Hematopoietic multipotent progenitor cell treated with erythropoietin and hydrocortisone succinate and interleukin-3 and kit ligand, for 8 days (in vitro differentiated cells): Measurements from ENCODE around the gene VTI1A.

ENCODE experiments used
- DNase-seq: peaks from one replicate; pipeline ENCODE4 v3.0.0-alpha.2; 2015

The VTI1A gene

GRCh38 chr10:112689327-112690072, 242.5 kb downstream of the VTI1A start:
- peak; percentile 14 for DNase-seq

DNA sequence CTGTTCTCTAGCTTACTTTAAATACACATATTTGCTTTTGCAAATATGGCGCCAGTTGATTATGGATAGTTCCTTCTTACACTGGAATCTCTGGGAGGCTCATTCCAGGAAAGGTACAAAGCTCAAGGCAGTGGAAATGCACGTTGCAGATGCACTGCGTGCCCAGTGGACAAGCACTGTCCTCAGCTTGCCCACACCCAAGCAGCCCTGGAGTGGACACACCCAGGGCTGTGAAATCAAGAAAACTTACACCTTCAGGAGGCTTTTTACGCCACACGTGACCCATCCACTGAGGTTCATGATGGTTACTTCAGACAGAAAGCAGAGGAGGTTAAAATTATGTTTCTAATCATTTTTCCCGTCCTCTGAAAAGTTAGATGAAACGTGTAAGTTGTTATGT, 248.5 kb downstream of the VTI1A start:
- DNase-seq = no peak

GRCh38 chr10:112696592-112696991, 249.6 kb downstream of the VTI1A start:
- no peak for DNase-seq

DNA sequence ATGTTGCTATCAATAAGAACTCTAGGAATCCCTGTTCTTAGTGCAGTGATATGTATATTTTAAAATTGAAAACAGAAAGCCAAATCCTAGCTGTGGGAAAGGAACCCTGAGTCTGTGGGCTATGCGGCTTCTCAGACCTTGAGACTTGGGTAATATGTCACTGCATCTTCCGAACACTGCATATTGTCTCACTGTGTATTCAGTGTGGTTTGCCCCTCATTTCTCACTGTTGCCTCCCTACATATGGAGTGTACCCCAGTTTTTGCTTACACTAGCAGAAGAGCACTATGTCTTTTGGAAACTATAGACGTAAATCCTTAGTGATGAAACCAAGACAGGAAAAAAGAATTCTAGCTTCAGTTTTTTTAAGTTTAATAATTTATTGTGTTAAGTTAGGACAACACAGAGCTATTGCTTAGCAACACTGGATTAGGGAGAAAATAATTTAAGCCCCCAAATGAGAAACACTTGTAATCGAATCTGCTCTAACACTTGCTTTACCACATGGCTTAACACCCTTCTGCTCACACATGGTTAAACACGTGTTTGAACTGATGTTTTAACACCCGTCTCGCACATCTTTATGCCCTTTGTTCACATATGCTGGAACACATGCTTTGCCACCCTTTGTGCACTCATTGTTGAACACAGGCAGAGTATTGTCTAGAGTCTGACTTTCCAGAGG, 251.3 kb downstream of the VTI1A start:
- no peak for DNase-seq

DNA sequence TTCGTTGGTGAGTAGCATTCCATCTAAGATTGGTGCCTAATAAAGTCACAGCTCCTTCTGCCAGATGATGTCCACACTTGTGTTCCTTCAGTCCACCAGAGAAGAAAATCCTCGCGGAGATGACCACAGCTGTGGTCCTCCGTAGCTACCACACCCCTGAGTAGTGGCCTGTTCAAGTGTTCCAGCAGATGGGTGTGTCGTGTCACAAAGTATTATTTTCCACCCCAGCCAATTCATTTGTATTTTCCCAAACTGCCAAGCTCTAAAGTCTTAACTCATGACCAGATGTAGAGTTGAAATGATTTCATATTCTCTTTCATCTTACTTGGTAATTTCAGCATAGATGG, 251.8 kb downstream of the VTI1A start:
- no peak for DNase-seq

- no peak for DNase-seq
Measured at GRCh38 chr10:112700215-112700671, 253.2 kb downstream of the VTI1A start.

DNA sequence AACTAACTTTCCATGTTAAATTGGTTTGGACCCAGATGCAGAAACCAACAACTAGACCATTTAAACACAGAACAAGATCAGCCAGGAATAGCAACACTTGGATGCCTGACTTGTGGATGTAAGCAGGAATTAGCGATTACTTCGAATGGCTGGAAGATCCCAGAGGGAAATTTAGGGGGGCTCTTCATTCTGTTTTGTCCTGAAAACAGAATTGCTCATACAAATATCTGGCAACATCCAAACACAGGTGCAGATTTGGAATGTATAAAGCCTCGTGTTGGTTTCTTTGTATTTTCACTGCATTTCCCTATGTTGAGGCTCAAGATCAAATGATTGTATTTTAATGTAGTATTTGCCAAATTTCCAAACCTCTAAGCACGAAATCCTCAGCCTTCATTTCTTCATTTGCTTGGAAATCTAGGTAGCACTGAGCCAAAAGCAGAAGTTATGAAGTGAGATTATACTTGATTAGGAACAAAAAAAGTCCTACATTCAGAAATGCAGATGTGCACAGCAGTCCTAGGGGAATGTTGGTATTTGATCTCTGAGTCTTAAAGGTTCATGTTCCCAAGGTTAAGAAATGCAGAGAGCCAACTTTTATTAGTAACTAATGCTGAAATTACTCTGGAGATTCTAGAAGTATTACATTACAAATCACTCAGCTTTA, 254.3 kb downstream of the VTI1A start:
- DNase-seq = no peak

DNA sequence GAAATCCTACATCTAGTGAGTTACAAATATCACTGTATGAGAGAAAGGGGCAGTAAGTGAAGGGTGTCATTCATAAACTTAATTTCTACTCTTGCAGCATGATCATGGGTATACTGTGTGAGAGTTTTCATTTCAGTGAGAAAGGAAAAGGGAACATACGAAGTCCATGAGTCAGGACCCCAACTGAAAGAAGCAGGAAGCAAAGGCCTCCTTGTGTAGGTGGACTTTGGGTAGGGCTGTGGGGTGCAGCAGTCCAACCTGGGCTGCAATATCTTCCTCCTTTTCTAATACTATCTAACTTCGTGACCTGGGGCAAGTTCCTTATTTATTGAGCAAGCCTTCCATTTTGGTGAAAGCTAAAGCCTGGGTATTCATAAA, 254.9 kb downstream of the VTI1A start:
- no peak for DNase-seq

DNA sequence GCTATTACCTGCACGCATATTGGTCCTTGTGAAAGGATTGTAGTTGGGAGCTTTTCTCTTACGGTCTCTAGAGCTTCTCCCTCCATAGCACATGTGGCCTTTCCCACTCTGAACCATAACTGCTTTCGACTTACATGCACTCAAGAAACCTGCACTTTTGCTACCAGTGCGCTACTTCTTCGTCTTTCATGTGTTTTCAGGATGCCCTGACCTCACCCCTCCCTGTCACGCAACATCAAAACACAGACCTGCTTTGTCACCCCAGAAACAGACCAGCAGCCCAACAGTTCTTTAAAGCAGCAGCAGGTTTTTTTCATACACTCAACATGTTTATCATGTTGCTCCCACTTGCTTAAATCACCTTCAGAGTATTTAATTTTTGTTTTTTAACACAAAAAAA, 259.6 kb downstream of the VTI1A start:
- no peak for DNase-seq

- no peak for DNase-seq
Measured at GRCh38 chr10:112708461-112708860, 261.4 kb downstream of the VTI1A start.

- no peak for DNase-seq
Measured at GRCh38 chr10:112710528-112710927, 263.5 kb downstream of the VTI1A start.

DNA sequence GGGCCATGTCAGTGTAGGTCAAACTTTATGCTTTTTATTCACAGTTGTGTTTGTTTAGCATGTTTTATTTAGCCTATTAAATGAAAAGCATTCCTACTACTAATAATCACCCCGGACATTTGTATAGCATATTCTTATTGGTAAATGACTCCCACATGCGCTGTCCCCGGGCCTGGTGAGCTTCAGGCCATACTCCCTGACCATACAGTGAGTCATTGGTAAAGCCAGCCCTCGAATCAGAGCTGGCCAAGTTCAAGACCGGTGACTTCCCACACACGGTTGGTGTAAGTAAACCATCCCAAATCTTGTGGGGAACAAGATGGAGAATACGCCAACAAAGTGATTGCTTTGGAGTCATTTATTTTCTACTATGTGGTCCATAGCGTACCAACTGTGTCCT, 264.4 kb downstream of the VTI1A start:
- no peak for DNase-seq

DNA sequence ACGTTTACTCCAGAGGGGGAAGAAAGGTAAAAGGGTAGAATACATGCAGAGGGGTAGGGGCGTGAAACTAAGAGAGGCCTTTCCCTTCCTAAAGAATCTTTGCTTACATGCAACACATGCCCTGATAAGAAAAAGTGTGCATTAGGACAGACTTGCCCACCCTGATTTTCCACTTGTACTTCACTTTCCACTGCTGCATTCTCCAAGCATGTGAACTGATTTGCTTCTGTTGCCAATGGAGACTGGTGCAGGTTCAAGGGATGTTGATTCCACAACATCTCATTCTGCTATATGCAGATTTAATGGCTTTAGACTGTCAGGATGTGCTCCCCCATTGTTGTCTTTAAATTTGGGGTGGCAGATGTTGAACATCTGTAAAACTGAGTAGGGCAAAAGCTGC, 265.5 kb downstream of the VTI1A start:
- DNase-seq = no peak

- DNase-seq = no peak
Measured at GRCh38 chr10:112713411-112713810, 266.4 kb downstream of the VTI1A start.

DNA sequence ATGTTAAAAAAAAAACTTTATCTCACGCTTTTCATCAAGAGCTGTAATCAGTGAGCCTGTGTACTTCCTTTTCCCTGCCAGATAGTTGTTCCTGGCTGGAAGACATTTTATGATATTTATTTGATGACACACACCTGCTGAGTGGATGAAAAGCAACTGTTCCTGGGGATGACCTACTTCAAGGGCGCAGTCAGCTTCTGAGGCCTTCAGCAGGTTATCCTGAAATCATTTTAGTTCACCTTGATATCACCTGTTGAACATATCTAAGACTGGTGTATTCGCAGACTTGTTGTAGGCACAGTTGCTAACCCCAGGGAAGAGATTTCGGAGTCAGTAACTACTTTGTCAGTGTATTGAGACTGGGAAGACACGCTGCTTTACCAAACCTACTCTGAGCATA, 268.6 kb downstream of the VTI1A start:
- no peak for DNase-seq

GRCh38 chr10:112716076-112716475, 269.1 kb downstream of the VTI1A start:
- DNase-seq = no peak

GRCh38 chr10:112716924-112717413, 270.0 kb downstream of the VTI1A start:
- DNase-seq = no peak

DNA sequence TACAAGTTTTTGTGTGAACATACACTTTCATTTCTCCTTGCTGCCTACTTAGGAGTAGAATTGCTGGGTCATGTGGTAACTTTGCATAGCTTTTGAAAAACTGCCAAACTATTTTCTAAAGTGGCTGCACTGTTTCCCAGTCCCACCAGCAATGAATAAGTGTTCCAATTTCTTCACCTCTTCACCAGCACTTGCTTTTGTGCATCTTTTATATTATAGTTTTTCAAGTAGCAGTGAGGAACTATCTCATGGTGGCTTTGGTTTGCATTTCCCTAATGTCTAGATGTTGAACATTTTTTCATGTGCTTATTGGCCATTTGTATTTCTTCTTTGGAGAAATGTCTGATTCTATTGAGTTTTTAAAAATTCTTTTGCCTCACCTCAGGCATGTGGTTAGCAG, 273.2 kb downstream of the VTI1A start:
- DNase-seq = no peak

- DNase-seq = peak; percentile 57
Measured at GRCh38 chr10:112721080-112721698, 274.2 kb downstream of the VTI1A start.

DNA sequence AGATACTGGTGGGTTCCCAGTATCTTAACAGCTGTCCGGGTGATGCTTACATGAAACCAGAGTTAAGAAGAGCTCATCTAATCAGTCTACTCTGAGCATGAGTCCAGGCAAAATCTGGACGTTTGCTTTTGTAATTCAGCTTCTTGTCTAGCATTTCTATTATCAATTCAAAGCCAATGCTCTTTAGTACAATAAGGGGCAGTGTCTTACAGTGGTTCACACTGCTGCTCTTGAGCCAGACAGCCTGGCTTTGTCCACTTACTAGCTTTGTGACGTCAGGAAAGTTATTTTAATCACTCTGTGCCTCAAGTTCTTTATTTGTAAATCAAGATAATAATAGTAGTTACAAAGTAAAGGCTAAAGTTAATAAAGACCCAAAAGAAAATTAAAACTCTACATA, 275.7 kb downstream of the VTI1A start:
- DNase-seq = no peak

- no peak for DNase-seq
Measured at GRCh38 chr10:112723876-112724275, 276.9 kb downstream of the VTI1A start.

- no peak for DNase-seq
Measured at GRCh38 chr10:112724404-112724991, 277.5 kb downstream of the VTI1A start.
